C4-2B (cell line): ENCODE measurements around the gene RANBP3.

Experiments
- ZFX ChIP-seq: fragments of 450-650 bp; IDR thresholded peaks from 2 replicates; pipeline ENCODE4 v1.6.1; 2017
- TF ChIP-seq, protein P1 (sequence below): fragments of 450-650 bp; conservative IDR thresholded peaks from 2 replicates; pipeline ENCODE4 v1.5.1; 2017; ENCODE audit warnings: mild to moderate bottlenecking

- no peak for TF ChIP-seq ZFX
- TF ChIP-seq, protein P1, sequence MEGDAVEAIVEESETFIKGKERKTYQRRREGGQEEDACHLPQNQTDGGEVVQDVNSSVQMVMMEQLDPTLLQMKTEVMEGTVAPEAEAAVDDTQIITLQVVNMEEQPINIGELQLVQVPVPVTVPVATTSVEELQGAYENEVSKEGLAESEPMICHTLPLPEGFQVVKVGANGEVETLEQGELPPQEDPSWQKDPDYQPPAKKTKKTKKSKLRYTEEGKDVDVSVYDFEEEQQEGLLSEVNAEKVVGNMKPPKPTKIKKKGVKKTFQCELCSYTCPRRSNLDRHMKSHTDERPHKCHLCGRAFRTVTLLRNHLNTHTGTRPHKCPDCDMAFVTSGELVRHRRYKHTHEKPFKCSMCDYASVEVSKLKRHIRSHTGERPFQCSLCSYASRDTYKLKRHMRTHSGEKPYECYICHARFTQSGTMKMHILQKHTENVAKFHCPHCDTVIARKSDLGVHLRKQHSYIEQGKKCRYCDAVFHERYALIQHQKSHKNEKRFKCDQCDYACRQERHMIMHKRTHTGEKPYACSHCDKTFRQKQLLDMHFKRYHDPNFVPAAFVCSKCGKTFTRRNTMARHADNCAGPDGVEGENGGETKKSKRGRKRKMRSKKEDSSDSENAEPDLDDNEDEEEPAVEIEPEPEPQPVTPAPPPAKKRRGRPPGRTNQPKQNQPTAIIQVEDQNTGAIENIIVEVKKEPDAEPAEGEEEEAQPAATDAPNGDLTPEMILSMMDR, result no peak
These were observed 11.0 kb downstream of the RANBP3 start for GRCh38 chr19:5966941-5967340.
